Inflammatory macrophage treated with lipopolysaccharide for 4 hours (primary cell): Measurements from ENCODE around the gene NME2.

Experiments used
- DNase-seq: peaks from one replicate; pipeline ENCODE4 v3.0.0-alpha.2; 2020

Gene NME2

GRCh38 chr17:51214920-51215319 is 48.7 kb downstream of the NME2 start:
- DNase-seq, result no peak

- no peak for DNase-seq
Observed at GRCh38 chr17:51217946-51218345, 51.7 kb downstream of the NME2 start.

- no peak for DNase-seq
Observed at GRCh38 chr17:51221322-51221721, 55.1 kb downstream of the NME2 start.
